ENCODE data around the gene P4HA2.

DNA sequence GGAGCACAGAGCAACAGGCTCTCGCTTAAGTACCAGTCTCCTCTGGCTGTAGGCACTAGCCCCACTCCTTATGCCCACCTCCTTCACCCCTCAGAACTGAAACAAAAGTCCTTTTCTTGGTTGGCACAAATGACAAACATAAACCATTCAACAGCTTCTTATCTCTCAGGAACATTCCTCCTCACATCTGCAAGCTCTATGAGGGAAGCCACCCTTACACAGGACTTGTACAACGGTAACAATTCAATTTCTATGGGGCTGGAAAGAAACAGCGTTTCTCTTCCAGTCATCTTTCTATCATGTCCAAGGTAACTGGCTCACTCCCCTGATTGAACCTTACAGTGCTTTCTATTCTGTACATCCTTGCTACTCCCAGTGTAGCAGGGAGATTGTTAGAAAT, 80.0 kb downstream of the P4HA2 start:
- no peak for TF ChIP-seq POLR2A (IDR thresholded peaks at IDR 0.05)
- TF ChIP-seq, protein P1, sequence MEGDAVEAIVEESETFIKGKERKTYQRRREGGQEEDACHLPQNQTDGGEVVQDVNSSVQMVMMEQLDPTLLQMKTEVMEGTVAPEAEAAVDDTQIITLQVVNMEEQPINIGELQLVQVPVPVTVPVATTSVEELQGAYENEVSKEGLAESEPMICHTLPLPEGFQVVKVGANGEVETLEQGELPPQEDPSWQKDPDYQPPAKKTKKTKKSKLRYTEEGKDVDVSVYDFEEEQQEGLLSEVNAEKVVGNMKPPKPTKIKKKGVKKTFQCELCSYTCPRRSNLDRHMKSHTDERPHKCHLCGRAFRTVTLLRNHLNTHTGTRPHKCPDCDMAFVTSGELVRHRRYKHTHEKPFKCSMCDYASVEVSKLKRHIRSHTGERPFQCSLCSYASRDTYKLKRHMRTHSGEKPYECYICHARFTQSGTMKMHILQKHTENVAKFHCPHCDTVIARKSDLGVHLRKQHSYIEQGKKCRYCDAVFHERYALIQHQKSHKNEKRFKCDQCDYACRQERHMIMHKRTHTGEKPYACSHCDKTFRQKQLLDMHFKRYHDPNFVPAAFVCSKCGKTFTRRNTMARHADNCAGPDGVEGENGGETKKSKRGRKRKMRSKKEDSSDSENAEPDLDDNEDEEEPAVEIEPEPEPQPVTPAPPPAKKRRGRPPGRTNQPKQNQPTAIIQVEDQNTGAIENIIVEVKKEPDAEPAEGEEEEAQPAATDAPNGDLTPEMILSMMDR (IDR thresholded peaks at IDR 0.05), result no peak

All from testis (tissue), 2 donors.